ENCODE data around the gene PGM5. TPM values are rescaled to one million over a fixed set of nuclear protein-coding genes. Genes with fewer than 3 reads are reported as not detected.

Gene PGM5
- total RNA-seq, 1 experiment from 2014 or later = 0.15 TPM

DNA sequence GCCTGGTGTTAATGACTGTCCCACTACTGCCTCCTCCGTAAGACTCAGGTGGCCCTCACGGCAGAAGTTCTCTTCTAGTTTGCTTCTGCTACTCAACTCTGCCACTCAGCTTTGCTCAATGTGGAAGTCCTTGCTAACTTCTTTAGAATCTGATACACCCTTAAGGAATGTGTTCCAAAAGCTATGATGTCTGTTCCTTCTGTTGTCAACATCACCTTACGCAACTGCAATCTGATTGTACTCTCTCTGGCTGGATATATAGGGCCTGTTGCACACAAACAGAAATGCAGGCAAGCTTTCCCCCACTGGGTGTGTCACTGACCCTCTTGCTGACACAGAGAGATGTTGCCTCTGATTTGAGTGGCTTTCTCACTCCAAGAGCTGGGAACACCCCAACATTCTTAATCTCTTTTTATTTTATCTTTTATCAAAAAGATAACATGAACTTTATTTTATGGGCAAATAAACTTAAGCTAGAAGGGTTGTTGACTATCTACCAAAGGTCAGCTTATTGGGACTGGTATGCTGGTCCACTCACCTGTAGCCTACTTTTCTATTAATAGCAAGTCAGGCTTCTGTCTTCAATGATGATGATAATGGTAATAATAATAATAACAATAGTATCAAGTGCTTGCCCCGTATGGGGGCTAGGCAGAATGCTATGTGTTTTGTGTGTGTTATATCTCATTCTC, 159.1 kb downstream of the PGM5 start:
- no TSS peak for BruUV-seq (replicated peaks)
- no peak overlapping the region for H3K4me2 ChIP-seq (ENCODE audit: low read length)
- CTCF ChIA-PET = no interaction called here
- no peaks in the 10 kb centered on the region for H3K79me2 ChIP-seq (ENCODE audit: insufficient read depth, low read length)
- H3K27me3 ChIP-seq (ENCODE audit: insufficient read depth, low read length) = no peaks in the 10 kb centered on the region
- DNase-seq (ENCODE audit: low read depth, low spot score) = no peak
- no peak overlapping the region for H3K4me3 ChIP-seq (replicated peaks in 1 of 2; ENCODE audit: low read depth in 1 of 2, low read length in 2 of 2)
- H3K36me3 ChIP-seq (ENCODE audit: control insufficient read depth in 1 of 2, insufficient read depth in 2 of 2, low read length in 2 of 2) = no peaks in the 10 kb centered on the region
- RAD21 ChIA-PET (ENCODE audit: low non-redundant PET in 1 of 2, low total read pairs in 2 of 2, uncharacterized antibody in 2 of 2, unreplicated experiment in 2 of 2) = no interaction called here
- H3K9me2 ChIP-seq (ENCODE audit: insufficient read depth) = no peaks in the 10 kb centered on the region
- intact Hi-C loops (cut with micrococcal nuclease) = no loop called here
- no peak overlapping the region for H2AFZ ChIP-seq (ENCODE audit: low read depth, low read length, poor library complexity, severe bottlenecking)
- no peaks in the 10 kb centered on the region for H3K4me1 ChIP-seq (ENCODE audit: control insufficient read depth in 1 of 2, insufficient read depth in 2 of 2, low read length in 2 of 2)
- no peaks in the 10 kb centered on the region for H4K20me1 ChIP-seq (ENCODE audit: insufficient read depth)
- TF ChIP-seq, protein P1, sequence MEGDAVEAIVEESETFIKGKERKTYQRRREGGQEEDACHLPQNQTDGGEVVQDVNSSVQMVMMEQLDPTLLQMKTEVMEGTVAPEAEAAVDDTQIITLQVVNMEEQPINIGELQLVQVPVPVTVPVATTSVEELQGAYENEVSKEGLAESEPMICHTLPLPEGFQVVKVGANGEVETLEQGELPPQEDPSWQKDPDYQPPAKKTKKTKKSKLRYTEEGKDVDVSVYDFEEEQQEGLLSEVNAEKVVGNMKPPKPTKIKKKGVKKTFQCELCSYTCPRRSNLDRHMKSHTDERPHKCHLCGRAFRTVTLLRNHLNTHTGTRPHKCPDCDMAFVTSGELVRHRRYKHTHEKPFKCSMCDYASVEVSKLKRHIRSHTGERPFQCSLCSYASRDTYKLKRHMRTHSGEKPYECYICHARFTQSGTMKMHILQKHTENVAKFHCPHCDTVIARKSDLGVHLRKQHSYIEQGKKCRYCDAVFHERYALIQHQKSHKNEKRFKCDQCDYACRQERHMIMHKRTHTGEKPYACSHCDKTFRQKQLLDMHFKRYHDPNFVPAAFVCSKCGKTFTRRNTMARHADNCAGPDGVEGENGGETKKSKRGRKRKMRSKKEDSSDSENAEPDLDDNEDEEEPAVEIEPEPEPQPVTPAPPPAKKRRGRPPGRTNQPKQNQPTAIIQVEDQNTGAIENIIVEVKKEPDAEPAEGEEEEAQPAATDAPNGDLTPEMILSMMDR (IDR thresholded peaks at IDR 0.05 in 2 of 3, conservative IDR thresholded peaks at IDR 0.05 in 1 of 3; ENCODE audit: borderline replicate concordance in 1 of 3, insufficient read depth in 1 of 3, low read depth in 2 of 3, low read length in 2 of 3) = no peak
- no peak for TF ChIP-seq POLR2A (IDR thresholded peaks at IDR 0.05; ENCODE audit: borderline replicate concordance, extremely low read depth, insufficient read depth, insufficient read length)
- TF ChIP-seq, protein P2, sequence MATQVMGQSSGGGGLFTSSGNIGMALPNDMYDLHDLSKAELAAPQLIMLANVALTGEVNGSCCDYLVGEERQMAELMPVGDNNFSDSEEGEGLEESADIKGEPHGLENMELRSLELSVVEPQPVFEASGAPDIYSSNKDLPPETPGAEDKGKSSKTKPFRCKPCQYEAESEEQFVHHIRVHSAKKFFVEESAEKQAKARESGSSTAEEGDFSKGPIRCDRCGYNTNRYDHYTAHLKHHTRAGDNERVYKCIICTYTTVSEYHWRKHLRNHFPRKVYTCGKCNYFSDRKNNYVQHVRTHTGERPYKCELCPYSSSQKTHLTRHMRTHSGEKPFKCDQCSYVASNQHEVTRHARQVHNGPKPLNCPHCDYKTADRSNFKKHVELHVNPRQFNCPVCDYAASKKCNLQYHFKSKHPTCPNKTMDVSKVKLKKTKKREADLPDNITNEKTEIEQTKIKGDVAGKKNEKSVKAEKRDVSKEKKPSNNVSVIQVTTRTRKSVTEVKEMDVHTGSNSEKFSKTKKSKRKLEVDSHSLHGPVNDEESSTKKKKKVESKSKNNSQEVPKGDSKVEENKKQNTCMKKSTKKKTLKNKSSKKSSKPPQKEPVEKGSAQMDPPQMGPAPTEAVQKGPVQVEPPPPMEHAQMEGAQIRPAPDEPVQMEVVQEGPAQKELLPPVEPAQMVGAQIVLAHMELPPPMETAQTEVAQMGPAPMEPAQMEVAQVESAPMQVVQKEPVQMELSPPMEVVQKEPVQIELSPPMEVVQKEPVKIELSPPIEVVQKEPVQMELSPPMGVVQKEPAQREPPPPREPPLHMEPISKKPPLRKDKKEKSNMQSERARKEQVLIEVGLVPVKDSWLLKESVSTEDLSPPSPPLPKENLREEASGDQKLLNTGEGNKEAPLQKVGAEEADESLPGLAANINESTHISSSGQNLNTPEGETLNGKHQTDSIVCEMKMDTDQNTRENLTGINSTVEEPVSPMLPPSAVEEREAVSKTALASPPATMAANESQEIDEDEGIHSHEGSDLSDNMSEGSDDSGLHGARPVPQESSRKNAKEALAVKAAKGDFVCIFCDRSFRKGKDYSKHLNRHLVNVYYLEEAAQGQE (IDR thresholded peaks at IDR 0.05; ENCODE audit: low read depth) = no peak
- no peak for TF ChIP-seq SIN3A (IDR thresholded peaks at IDR 0.05; ENCODE audit: low read depth)
- TF ChIP-seq, protein P3, sequence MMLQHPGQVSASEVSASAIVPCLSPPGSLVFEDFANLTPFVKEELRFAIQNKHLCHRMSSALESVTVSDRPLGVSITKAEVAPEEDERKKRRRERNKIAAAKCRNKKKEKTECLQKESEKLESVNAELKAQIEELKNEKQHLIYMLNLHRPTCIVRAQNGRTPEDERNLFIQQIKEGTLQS (IDR thresholded peaks at IDR 0.05) = no peak
- TF ChIP-seq, protein P4, sequence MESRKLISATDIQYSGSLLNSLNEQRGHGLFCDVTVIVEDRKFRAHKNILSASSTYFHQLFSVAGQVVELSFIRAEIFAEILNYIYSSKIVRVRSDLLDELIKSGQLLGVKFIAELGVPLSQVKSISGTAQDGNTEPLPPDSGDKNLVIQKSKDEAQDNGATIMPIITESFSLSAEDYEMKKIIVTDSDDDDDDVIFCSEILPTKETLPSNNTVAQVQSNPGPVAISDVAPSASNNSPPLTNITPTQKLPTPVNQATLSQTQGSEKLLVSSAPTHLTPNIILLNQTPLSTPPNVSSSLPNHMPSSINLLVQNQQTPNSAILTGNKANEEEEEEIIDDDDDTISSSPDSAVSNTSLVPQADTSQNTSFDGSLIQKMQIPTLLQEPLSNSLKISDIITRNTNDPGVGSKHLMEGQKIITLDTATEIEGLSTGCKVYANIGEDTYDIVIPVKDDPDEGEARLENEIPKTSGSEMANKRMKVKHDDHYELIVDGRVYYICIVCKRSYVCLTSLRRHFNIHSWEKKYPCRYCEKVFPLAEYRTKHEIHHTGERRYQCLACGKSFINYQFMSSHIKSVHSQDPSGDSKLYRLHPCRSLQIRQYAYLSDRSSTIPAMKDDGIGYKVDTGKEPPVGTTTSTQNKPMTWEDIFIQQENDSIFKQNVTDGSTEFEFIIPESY (IDR thresholded peaks at IDR 0.05; ENCODE audit: extremely low read depth, insufficient replicate concordance, low read length) = no peak
- POLR2A ChIA-PET = no interaction called here
- H3K27ac ChIP-seq (ENCODE audit: low read depth, low read length) = no peak overlapping the region
- ATAC-seq = no peak
- 0 out of 4 replicates have a peak, but pooled peaks cover 0 to 3% of the 10 kb centered on the region in 2 experiments for H3K9me3 ChIP-seq (ENCODE audit: control insufficient read depth in 1 of 2, insufficient read depth in 1 of 2, low read depth in 1 of 2, low read length in 2 of 2)
- H3K9ac ChIP-seq (ENCODE audit: low read length) = no peak overlapping the region
